Measurements from ENCODE around the gene S1PR5. TPM values are rescaled to one million over a fixed set of nuclear protein-coding genes. Genes with fewer than 3 reads are reported as not detected.

S1PR5 gene
- total and polyA plus RNA-seq, 9 of the 15 experiments (the other 6 are each of a cell fraction or from before 2014, with no cell fraction given): 0.03 to 0.54 (median 0.35) TPM; not detected in 4

DNA sequence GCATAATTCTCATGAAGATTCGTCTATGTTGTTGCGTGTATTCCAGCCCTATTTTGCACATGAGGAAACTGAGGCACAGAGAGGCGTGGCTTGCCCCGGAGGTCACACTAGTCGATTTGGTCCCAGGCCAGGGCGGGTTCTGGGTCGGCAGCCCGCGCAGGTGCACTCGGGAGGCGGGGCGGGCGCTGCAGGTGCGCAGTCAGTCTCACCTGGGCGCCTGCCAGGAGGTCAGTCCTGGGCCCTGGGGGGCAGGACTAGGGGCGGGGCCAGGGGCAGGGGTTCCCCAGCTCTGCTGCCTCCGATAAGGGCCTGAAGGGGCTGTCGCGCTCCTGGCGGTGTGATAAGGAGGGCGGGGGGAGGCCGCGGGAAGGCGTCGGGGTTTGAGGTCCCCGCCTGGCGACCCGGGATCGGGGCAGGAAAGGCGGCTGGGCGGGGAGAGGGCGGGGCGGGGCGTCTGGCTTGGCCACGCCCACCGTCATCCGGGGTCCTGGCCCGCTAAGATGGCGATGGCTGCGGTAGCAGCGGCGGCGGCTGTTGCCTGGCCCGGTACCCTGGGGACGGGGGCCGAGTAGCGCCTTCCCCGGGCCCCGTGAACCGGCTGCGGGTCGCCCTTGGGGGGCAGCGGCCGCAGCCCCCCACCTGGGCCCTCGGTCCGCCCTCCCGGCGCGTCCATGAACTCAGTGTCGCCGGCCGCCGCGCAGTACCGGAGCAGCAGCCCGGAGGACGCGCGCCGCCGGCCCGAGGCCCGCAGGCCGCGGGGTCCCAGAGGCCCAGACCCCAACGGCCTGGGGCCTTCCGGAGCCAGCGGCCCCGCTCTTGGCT, 26.4 kb upstream of the S1PR5 start, which contains the start of gene ATG4D (continued):
- TF ChIP-seq, protein P1, sequence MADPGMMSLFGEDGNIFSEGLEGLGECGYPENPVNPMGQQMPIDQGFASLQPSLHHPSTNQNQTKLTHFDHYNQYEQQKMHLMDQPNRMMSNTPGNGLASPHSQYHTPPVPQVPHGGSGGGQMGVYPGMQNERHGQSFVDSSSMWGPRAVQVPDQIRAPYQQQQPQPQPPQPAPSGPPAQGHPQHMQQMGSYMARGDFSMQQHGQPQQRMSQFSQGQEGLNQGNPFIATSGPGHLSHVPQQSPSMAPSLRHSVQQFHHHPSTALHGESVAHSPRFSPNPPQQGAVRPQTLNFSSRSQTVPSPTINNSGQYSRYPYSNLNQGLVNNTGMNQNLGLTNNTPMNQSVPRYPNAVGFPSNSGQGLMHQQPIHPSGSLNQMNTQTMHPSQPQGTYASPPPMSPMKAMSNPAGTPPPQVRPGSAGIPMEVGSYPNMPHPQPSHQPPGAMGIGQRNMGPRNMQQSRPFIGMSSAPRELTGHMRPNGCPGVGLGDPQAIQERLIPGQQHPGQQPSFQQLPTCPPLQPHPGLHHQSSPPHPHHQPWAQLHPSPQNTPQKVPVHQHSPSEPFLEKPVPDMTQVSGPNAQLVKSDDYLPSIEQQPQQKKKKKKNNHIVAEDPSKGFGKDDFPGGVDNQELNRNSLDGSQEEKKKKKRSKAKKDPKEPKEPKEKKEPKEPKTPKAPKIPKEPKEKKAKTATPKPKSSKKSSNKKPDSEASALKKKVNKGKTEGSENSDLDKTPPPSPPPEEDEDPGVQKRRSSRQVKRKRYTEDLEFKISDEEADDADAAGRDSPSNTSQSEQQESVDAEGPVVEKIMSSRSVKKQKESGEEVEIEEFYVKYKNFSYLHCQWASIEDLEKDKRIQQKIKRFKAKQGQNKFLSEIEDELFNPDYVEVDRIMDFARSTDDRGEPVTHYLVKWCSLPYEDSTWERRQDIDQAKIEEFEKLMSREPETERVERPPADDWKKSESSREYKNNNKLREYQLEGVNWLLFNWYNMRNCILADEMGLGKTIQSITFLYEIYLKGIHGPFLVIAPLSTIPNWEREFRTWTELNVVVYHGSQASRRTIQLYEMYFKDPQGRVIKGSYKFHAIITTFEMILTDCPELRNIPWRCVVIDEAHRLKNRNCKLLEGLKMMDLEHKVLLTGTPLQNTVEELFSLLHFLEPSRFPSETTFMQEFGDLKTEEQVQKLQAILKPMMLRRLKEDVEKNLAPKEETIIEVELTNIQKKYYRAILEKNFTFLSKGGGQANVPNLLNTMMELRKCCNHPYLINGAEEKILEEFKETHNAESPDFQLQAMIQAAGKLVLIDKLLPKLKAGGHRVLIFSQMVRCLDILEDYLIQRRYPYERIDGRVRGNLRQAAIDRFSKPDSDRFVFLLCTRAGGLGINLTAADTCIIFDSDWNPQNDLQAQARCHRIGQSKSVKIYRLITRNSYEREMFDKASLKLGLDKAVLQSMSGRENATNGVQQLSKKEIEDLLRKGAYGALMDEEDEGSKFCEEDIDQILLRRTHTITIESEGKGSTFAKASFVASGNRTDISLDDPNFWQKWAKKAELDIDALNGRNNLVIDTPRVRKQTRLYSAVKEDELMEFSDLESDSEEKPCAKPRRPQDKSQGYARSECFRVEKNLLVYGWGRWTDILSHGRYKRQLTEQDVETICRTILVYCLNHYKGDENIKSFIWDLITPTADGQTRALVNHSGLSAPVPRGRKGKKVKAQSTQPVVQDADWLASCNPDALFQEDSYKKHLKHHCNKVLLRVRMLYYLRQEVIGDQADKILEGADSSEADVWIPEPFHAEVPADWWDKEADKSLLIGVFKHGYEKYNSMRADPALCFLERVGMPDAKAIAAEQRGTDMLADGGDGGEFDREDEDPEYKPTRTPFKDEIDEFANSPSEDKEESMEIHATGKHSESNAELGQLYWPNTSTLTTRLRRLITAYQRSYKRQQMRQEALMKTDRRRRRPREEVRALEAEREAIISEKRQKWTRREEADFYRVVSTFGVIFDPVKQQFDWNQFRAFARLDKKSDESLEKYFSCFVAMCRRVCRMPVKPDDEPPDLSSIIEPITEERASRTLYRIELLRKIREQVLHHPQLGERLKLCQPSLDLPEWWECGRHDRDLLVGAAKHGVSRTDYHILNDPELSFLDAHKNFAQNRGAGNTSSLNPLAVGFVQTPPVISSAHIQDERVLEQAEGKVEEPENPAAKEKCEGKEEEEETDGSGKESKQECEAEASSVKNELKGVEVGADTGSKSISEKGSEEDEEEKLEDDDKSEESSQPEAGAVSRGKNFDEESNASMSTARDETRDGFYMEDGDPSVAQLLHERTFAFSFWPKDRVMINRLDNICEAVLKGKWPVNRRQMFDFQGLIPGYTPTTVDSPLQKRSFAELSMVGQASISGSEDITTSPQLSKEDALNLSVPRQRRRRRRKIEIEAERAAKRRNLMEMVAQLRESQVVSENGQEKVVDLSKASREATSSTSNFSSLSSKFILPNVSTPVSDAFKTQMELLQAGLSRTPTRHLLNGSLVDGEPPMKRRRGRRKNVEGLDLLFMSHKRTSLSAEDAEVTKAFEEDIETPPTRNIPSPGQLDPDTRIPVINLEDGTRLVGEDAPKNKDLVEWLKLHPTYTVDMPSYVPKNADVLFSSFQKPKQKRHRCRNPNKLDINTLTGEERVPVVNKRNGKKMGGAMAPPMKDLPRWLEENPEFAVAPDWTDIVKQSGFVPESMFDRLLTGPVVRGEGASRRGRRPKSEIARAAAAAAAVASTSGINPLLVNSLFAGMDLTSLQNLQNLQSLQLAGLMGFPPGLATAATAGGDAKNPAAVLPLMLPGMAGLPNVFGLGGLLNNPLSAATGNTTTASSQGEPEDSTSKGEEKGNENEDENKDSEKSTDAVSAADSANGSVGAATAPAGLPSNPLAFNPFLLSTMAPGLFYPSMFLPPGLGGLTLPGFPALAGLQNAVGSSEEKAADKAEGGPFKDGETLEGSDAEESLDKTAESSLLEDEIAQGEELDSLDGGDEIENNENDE (IDR thresholded peaks at IDR 0.05; ENCODE audit: low read depth, low read length): no peak
- TF ChIP-seq, protein P2, sequence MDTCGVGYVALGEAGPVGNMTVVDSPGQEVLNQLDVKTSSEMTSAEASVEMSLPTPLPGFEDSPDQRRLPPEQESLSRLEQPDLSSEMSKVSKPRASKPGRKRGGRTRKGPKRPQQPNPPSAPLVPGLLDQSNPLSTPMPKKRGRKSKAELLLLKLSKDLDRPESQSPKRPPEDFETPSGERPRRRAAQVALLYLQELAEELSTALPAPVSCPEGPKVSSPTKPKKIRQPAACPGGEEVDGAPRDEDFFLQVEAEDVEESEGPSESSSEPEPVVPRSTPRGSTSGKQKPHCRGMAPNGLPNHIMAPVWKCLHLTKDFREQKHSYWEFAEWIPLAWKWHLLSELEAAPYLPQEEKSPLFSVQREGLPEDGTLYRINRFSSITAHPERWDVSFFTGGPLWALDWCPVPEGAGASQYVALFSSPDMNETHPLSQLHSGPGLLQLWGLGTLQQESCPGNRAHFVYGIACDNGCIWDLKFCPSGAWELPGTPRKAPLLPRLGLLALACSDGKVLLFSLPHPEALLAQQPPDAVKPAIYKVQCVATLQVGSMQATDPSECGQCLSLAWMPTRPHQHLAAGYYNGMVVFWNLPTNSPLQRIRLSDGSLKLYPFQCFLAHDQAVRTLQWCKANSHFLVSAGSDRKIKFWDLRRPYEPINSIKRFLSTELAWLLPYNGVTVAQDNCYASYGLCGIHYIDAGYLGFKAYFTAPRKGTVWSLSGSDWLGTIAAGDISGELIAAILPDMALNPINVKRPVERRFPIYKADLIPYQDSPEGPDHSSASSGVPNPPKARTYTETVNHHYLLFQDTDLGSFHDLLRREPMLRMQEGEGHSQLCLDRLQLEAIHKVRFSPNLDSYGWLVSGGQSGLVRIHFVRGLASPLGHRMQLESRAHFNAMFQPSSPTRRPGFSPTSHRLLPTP (IDR thresholded peaks at IDR 0.05; ENCODE audit: borderline replicate concordance, extremely low read depth, insufficient read length): no peak
- TF ChIP-seq PCBP1 (IDR thresholded peaks at IDR 0.05; ENCODE audit: low read depth, low read length, poor library complexity, severe bottlenecking): no peak
- peak; percentile 96 for TF ChIP-seq ZEB2 (IDR thresholded peaks at IDR 0.05)
- TF ChIP-seq, protein P3, sequence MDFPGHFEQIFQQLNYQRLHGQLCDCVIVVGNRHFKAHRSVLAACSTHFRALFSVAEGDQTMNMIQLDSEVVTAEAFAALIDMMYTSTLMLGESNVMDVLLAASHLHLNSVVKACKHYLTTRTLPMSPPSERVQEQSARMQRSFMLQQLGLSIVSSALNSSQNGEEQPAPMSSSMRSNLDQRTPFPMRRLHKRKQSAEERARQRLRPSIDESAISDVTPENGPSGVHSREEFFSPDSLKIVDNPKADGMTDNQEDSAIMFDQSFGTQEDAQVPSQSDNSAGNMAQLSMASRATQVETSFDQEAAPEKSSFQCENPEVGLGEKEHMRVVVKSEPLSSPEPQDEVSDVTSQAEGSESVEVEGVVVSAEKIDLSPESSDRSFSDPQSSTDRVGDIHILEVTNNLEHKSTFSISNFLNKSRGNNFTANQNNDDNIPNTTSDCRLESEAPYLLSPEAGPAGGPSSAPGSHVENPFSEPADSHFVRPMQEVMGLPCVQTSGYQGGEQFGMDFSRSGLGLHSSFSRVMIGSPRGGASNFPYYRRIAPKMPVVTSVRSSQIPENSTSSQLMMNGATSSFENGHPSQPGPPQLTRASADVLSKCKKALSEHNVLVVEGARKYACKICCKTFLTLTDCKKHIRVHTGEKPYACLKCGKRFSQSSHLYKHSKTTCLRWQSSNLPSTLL (IDR thresholded peaks at IDR 0.05): no peak
- TF ChIP-seq RFX7 (CRISPR knock-in tag; IDR thresholded peaks at IDR 0.05): no peak
- no peak for TF ChIP-seq GTF2A2 (tag; IDR thresholded peaks at IDR 0.05)
- TF ChIP-seq, protein P4, sequence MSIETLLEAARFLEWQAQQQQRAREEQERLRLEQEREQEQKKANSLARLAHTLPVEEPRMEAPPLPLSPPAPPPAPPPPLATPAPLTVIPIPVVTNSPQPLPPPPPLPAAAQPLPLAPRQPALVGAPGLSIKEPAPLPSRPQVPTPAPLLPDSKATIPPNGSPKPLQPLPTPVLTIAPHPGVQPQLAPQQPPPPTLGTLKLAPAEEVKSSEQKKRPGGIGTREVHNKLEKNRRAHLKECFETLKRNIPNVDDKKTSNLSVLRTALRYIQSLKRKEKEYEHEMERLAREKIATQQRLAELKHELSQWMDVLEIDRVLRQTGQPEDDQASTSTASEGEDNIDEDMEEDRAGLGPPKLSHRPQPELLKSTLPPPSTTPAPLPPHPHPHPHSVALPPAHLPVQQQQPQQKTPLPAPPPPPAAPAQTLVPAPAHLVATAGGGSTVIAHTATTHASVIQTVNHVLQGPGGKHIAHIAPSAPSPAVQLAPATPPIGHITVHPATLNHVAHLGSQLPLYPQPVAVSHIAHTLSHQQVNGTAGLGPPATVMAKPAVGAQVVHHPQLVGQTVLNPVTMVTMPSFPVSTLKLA (conservative IDR thresholded peaks at IDR 0.05): peak in 1 of 2 experiments; percentile 66; a peak in 2 of 4 replicates

Data from K562 (cell line).